H9 (cell line): Measurements from ENCODE around the gene CTNNA3. TPM values are rescaled to one million over a fixed set of nuclear protein-coding genes. Genes with fewer than 3 reads are reported as not detected.

ENCODE experiments used
- DNase-seq: peaks from one replicate; pipeline ENCODE4 v3.0.0-alpha.2; 2017
- H2AFZ ChIP-seq: one replicate; pipeline ENCODE4 v1.6.1; 2013; ENCODE audit warnings: mild to moderate bottlenecking, low read length, control low read depth, moderate library complexity
- H2AK5ac ChIP-seq: 2 replicates; pipeline ENCODE4 v1.6.1; 2013; ENCODE audit warnings: low read length, control low read depth, mixed read lengths; ENCODE audit not compliant: insufficient read length
- H2BK120ac ChIP-seq: one replicate; pipeline ENCODE4 v1.6.1; 2013; ENCODE audit warnings: low read depth, mild to moderate bottlenecking, low read length, control low read depth, inconsistent platforms; ENCODE audit not compliant: poor library complexity, severe bottlenecking
- H2BK12ac ChIP-seq: 2 replicates; pipeline ENCODE4 v1.6.1; 2013; ENCODE audit warnings: low read length, control low read depth, mixed read lengths, low read depth; ENCODE audit not compliant: insufficient read length
- H2BK15ac ChIP-seq: 2 replicates; pipeline ENCODE4 v1.6.1; 2013; ENCODE audit warnings: low read depth, low read length, control low read depth
- H2BK20ac ChIP-seq: one replicate; pipeline ENCODE4 v1.6.1; 2013; ENCODE audit warnings: low read depth, mild to moderate bottlenecking, low read length, control low read depth, inconsistent platforms; ENCODE audit not compliant: poor library complexity, severe bottlenecking
- H2BK5ac ChIP-seq: 2 replicates; pipeline ENCODE4 v1.6.1; 2013; ENCODE audit warnings: low read length, control low read depth, mixed read lengths; ENCODE audit not compliant: insufficient read length
- H3K14ac ChIP-seq: 2 replicates; pipeline ENCODE4 v1.6.1; 2013; ENCODE audit warnings: low read length, control low read depth; ENCODE audit not compliant: insufficient read depth
- H3K18ac ChIP-seq: 2 replicates; pipeline ENCODE4 v1.6.1; 2013; ENCODE audit warnings: low read depth, mild to moderate bottlenecking, mixed read lengths, low read length, control low read depth; ENCODE audit not compliant: insufficient read length
- H3K23ac ChIP-seq: 2 replicates; pipeline ENCODE4 v1.6.1; 2013; ENCODE audit warnings: low read length, control low read depth, mixed read lengths, low read depth; ENCODE audit not compliant: insufficient read length
- H3K23me2 ChIP-seq: 2 replicates; pipeline ENCODE4 v1.6.1; 2013; ENCODE audit warnings: low read depth, mild to moderate bottlenecking, mixed read lengths, low read length, control low read depth; ENCODE audit not compliant: insufficient read length, poor library complexity, severe bottlenecking
- H3K27ac ChIP-seq: 2 replicates; pipeline ENCODE4 v1.5.1; 2013; ENCODE audit warnings: low read length, control low read depth, mixed read lengths, low read depth; ENCODE audit not compliant: insufficient read length
- H3K27me3 ChIP-seq: 2 replicates; pipeline ENCODE4 v1.6.1; 2013; ENCODE audit warnings: low read length, control low read depth, inconsistent platforms; ENCODE audit not compliant: insufficient read depth
- H3K4ac ChIP-seq: 2 replicates; pipeline ENCODE4 v1.6.1; 2013; ENCODE audit warnings: low read depth, mild to moderate bottlenecking, control low read depth, inconsistent platforms, low read length, moderate library complexity
- H3K4me1 ChIP-seq: 2 replicates; pipeline ENCODE4 v1.6.1; 2013; ENCODE audit warnings: low read length, control low read depth, inconsistent platforms; ENCODE audit not compliant: insufficient read depth
- H3K4me2 ChIP-seq: 2 replicates; pipeline ENCODE4 v1.6.1; 2013; ENCODE audit warnings: low read length, control low read depth, mixed read lengths; ENCODE audit not compliant: insufficient read length, insufficient read depth
- H3K56ac ChIP-seq: 2 replicates; pipeline ENCODE4 v1.6.1; 2013; ENCODE audit warnings: low read depth, mild to moderate bottlenecking, mixed read lengths, low read length, control low read depth; ENCODE audit not compliant: insufficient read length
- H3K79me1 ChIP-seq: 2 replicates; pipeline ENCODE4 v1.6.1; 2013; ENCODE audit warnings: low read depth, mild to moderate bottlenecking, moderate library complexity, low read length, control low read depth, inconsistent platforms; ENCODE audit not compliant: insufficient read depth, poor library complexity, severe bottlenecking
- H3K79me2 ChIP-seq: 2 replicates; pipeline ENCODE4 v1.6.1; 2013; ENCODE audit warnings: low read length, control low read depth, inconsistent platforms; ENCODE audit not compliant: insufficient read depth
- H3K9ac ChIP-seq: 2 replicates; pipeline ENCODE4 v1.6.1; 2013; ENCODE audit warnings: low read length, control low read depth, mixed read lengths; ENCODE audit not compliant: insufficient read length; ENCODE audit errors: extremely low read depth
- H3K9me3 ChIP-seq: one replicate; pipeline ENCODE4 v1.6.1; 2013; ENCODE audit warnings: low read depth, low read length, inconsistent platforms; ENCODE audit not compliant: control insufficient read depth
- H3T11ph ChIP-seq: one replicate; pipeline ENCODE4 v1.6.1; 2013; ENCODE audit warnings: mild to moderate bottlenecking, low read length, control low read depth, inconsistent platforms
- H4K20me1 ChIP-seq: one replicate; pipeline ENCODE4 v1.6.1; 2013; ENCODE audit not compliant: control insufficient read depth, insufficient read length, insufficient read depth
- H4K5ac ChIP-seq: 2 replicates; pipeline ENCODE4 v1.6.1; 2013; ENCODE audit warnings: low read depth, mild to moderate bottlenecking, mixed read lengths, low read length, control low read depth; ENCODE audit not compliant: insufficient read length
- H4K8ac ChIP-seq: replicated peaks from 2 replicates; pipeline ENCODE4 v1.6.1; 2013; ENCODE audit warnings: low read length, control low read depth, mixed read lengths, low read depth; ENCODE audit not compliant: insufficient read length
- H4K91ac ChIP-seq: 2 replicates; pipeline ENCODE4 v1.6.1; 2013; ENCODE audit warnings: low read depth, mild to moderate bottlenecking, moderate library complexity, mixed read lengths, low read length, control low read depth; ENCODE audit not compliant: insufficient read length
- H3K27ac Mint-ChIP-seq, 3 experiments: 2 replicates in 2 of 3; 3 replicates in 1 of 3; pipeline ENCODE4 v1.8.0; 2020 to 2021; ENCODE audit warnings: mixed read lengths in 3 of 3, mild to moderate bottlenecking in 1 of 3, moderate library complexity in 1 of 3
- H3K27me3 Mint-ChIP-seq: 2 replicates; pipeline ENCODE4 v1.8.0; 2021; ENCODE audit warnings: low read depth, mild to moderate bottlenecking, moderate library complexity, mixed read lengths
- H3K36me3 Mint-ChIP-seq, 3 experiments: 2 replicates in 2 of 3; 3 replicates in 1 of 3; pipeline ENCODE4 v1.8.0; 2020 to 2021; ENCODE audit warnings: low read depth in 3 of 3, mixed read lengths in 3 of 3; ENCODE audit not compliant: insufficient read depth in 1 of 3
- H3K4me1 Mint-ChIP-seq, 2 experiments: 2 replicates each; pipeline ENCODE4 v1.8.0; 2020; ENCODE audit warnings: mixed read lengths in 2 of 2
- H3K4me3 Mint-ChIP-seq, 2 experiments: 2 replicates in 1 of 2; 3 replicates in 1 of 2; pipeline ENCODE4 v1.8.0; 2020 to 2021; ENCODE audit warnings: mild to moderate bottlenecking in 2 of 2, mixed read lengths in 2 of 2, moderate library complexity in 1 of 2
- H3K9me3 Mint-ChIP-seq, 2 experiments: 2 replicates in 1 of 2; 3 replicates in 1 of 2; pipeline ENCODE4 v1.8.0; 2020; ENCODE audit warnings: mild to moderate bottlenecking in 2 of 2, mixed read lengths in 2 of 2, moderate library complexity in 1 of 2
- CTCF ChIP-seq: fragments of 200-600 bp; sonication (generic); conservative IDR thresholded peaks from 3 replicates; pipeline ENCODE4 v1.8.0; 2021; ENCODE audit warnings: antibody characterized with exemption, mild to moderate bottlenecking
- WGBS: extraction: QIAGEN DNeasy Blood & Tissue Kit; methylation state at CpG from one replicate; pipeline ENCODE4 v1.1.7; 2013; ENCODE audit warnings: missing lambda C conversion rate, low lambda C conversion rate, mixed read lengths; ENCODE audit not compliant: insufficient read length; ENCODE audit errors: extremely low coverage; 5-methylcytosine and 5-hydroxymethylcytosine counted together
- total RNA-seq: library from RNA; stranded (reverse); gene quantifications from 2 replicates; pipeline ENCODE4 v1.2.1, GENCODE V29; 2021

CTNNA3 gene
- total RNA-seq, 1 experiment from 2014 or later, result 3.3 TPM

GRCh38 chr10:67011981-67012380, 684.0 kb downstream of the CTNNA3 start:
- no CpG with 5 or more reads among the region's 3 CpGs for WGBS
- Histone ChIP-seq H3K4ac (no peak overlapping the region), H3K9ac (no peak overlapping the region), H3K9me3 (no peaks in the 10 kb centered on the region), H3K56ac (no peak overlapping the region), H3K23me2 (no peaks in the 10 kb centered on the region), H3K27ac (no peak overlapping the region), H2BK120ac (no peak overlapping the region), H2AK5ac (no peak overlapping the region), H3K79me2 (no peaks in the 10 kb centered on the region), H4K91ac (no peak overlapping the region), H3K79me1 (no peaks in the 10 kb centered on the region), H2BK5ac (no peak overlapping the region), H2BK20ac (no peak overlapping the region), H2BK15ac (no peak overlapping the region), H2BK12ac (no peak overlapping the region), H3K4me2 (no peak overlapping the region), H3K23ac (no peak overlapping the region), H2AFZ (no peak overlapping the region), H4K20me1 (no peaks in the 10 kb centered on the region), H3K27me3 (no peaks in the 10 kb centered on the region), H3K4me1 (no peaks in the 10 kb centered on the region), H4K5ac (no peak overlapping the region), H3K18ac (no peak overlapping the region), H3K14ac (no peak overlapping the region), H4K8ac (no peak overlapping the region), H3T11ph (no peak overlapping the region)
- Mint-ChIP-seq H3K27me3 (no peaks in the 10 kb centered on the region), H3K27ac (no peak overlapping the region), H3K4me1 (no peaks in the 10 kb centered on the region), H3K9me3 (no peaks in the 10 kb centered on the region), H3K36me3 (no peaks in the 10 kb centered on the region), H3K4me3 (no peak overlapping the region)
- no peak for DNase-seq
- no peak for TF ChIP-seq CTCF
